NCI-H2029 treated with DMSO at 0.1 percent for 48 hours (cell line): ENCODE results near the gene ANK3.

Source experiments
- DNase-seq: peaks from one replicate; lab custom pipeline; 2025; lab: John Stamatoyannopoulos, UW

The ANK3 gene

DNA sequence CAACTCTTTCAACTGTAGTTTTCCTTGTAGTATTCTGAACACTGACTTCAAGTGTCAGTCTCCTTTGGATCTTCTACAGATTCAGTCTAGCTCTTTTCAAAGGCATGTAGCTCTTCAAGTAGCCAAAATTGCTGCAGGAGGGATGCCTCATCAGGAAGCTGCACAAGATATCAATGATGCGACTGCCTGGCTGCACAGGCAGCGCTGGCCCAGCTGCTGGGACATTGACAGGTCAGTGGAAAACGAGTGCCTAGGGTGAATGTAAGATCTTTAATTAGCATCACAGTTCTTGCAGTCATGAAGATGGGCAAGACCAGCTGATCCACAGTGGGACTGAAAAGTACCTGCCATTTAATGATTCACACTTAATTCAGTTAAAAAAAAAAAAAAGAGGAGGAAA, 167.6 kb downstream of the ANK3 start:
- no peak for DNase-seq

DNA sequence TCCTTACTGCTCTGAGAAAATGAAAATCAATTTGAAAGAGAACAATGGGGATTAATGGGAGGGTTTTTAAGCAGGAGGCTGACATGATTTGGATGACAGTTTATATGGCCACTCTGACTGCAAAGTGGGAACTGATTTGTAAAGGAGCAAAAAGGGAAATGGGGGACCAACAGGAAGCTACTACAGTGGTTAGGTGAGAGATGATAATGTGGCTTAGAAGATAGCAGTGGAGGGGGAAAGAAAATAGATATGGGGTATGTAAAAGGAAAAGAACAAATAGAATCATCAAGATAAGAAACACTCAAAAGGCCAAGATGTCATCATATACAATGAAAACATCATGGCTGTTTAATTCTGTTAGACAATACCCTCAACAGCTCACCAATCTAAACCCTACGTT, 177.5 kb downstream of the ANK3 start:
- DNase-seq = no peak

DNA sequence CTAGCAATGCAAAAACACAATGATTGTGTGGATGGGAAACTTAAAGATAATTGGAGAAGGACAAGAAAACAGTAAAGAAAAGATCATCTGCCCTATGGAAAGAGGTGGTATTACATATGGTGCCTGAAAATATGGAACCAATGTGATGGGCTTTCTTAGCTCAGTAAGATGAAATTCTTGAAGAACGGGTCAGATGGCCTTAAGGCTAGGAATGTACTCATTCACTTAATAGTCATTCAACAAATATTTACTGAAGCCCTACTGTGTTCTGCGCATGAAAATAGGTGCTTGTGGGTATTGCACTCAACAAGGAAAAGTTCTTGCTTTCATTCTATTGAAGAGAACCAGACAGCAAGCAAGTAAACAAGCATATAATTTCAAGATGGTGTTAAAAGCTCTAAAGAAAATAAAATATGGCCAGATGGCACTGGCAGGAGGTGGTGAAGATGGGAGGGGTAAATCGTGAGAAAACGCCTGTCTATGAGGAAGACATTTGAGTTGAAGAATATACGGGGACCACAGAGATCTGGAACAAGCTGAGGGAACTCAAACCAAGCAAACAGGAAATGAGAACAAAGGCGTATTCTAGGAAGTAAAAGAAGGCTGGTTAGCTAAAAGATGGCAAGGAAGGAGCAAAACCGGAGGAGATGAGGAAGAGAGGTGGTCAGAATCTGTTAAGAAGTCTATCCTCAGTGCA, 179.7 kb downstream of the ANK3 start:
- no peak for DNase-seq

DNA sequence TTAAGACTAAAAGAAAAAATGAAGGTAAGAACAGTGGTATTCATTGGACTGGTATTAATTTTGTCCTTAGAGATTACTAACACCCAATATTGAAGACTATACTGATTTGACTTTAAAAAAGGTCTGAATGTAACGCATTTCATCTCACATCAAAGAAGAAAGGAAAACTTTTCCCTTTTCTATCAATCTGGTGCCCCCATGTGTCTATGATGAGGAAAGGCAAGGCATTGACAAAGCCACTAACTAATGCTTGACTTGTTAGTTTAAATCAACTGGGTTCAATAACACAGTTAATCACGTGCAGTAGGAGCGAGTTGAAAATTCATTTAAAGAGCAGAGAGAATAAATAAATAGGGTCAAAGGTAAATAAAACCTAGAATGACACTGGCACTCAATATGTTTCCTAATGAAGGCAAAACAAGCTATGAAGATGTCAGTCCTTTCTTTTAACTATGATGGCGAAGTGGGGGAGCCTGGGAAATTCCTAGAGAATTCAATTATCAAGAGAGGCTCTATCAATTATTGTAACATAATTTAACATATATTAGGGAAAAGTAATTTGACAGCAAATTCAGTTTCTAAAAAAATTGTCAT, 180.9 kb downstream of the ANK3 start:
- no peak for DNase-seq

DNA sequence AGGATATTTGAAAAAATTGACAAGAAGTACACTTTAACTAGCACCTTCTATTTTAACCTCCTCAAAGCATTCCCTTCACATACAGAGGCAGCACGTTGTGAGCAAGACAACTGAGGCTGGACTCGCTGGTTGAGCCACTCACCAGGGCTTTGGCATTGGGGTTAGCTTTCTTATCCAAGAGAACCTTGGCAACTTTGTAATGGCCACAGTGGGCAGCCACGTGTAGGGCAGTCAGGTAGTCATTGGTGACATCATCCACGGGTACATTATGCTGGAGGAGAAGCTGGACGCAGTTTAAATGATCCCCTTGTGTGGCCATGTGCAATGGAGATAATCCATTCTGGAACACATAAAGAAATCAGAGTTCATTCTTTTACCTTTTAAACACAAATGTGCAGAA, 181.8 kb downstream of the ANK3 start:
- DNase-seq = no peak

DNA sequence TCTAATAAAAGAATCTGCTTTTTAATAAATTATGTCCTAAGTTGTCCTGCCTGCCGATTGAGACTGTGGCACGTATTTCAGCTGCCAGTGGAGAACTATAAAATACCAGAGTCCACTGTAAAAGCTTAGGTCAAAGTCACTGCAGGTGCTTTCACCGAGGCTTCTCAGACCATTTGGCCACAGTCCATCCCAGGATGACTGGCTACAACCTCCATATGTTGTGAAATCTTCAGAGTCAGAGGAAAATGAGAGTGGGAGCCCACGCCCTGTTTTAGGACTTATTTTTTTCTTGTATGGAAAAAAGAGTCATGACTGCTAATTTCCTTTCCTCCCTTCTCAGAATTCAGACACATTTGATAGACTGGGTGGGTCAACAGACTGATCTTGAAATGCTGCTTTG, 182.9 kb downstream of the ANK3 start:
- no peak for DNase-seq

DNA sequence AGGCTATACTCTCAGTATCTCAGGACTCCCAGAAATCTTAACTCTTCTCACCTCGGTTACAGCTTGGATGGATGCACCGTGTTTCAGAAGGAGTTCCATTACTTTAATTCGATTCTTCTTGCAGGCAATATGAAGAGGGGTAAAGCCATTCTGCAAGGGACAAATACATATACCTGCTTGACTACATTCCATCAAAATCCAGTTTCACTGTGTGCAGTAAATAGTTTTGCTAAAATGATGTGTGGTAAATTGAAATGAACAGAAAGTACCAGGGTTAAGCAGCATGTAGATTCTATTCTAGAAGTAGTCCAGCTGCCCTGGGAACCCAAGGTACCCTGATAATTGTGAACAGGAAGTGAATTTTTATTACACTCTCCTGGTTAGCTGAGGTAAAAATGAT, 183.9 kb downstream of the ANK3 start:
- no peak for DNase-seq

DNA sequence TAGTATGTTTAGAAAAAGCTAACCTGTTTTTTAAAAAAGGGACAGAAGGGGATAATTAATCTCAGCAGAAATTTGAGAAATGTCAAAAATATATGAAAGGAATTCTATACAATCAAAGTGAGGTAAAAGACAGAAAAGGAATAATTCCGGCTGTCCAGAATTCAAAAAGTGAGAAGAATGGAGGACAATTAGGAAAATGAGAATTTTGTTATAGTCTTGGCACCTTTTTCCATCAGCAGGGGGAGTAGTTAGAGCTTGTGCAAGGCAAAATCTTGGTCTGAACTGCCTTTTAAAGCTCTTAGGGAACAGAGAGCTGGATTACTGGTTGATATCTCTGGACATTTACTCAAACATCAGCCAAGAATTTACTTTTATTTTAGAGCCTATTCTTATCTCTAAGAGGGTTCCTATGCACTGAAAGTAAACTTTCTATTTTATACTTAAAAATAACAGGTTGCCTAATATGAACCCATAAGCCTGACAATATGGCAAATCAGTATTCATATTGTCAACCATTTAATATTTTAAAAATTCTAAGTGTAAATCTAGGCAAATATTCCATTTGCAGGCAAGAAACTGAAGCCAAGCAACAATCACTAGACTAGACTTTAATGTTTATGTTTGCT, 185.6 kb downstream of the ANK3 start:
- DNase-seq = no peak

DNA sequence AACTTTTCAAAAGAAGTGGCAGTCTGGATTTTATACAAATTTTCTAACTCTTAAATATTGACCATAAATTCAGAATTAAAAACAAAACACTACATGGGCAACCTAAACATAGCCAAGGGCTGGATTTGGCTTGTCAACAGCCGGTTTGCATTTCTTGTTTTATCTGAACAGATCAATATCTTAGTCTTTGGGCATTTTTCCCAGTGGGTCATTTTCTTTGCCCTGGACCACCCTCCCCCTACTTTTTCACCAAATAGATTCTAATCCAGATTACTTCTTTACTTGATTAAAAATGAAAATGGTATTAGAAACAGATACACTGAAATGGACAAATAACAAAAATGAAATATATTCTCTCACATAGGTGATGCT, 189.0 kb downstream of the ANK3 start:
- DNase-seq = no peak

DNA sequence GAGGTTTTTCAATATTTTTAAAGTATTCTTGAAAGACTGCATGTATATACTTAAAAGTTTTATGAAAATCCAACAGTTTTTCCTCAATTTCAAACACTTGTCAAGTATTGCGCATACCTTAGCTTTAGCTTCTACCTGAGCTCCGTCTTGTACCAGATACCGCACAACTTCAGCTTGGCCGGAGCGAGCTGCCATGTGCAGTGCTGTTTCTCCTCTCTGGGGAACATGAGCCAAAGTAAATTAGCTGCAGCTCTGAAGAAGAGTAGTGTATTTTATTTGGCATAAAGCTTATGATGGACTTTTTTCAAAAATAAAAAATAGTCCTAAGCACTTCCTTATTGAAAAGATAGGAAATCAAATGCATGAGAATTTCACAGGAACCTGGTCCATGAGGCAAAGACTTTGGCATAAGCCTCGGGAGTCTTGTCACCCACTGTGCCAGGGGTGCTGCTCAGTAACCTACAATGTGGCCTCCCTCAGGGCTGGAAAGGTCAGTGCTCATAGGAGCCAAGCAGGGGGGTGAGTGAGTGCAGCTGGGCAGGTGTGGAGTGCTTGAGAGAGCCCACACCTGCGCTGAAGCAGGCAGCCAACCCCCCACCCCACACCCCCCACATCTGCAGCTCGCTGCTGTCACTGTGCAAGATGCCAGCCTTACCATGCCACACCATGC, 189.5 kb downstream of the ANK3 start:
- DNase-seq = no peak

DNA sequence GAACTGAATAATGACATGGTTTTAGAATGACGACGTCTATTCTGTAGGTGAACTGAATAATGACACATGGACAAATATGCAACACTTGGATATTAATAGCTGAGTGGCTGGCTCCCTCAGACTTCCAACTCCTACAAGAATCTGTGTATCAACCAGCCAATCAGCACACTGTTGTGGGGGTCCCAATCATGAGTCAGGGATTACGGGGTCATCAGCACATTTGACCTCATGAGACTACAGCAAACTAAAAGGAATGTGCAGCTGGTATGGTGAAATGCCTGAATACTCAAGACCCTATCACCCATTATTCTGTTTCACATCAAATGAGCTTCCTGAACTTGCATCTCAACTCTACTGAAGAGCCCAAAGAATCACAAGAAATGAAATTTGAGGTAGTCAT, 192.5 kb downstream of the ANK3 start:
- no peak for DNase-seq

DNA sequence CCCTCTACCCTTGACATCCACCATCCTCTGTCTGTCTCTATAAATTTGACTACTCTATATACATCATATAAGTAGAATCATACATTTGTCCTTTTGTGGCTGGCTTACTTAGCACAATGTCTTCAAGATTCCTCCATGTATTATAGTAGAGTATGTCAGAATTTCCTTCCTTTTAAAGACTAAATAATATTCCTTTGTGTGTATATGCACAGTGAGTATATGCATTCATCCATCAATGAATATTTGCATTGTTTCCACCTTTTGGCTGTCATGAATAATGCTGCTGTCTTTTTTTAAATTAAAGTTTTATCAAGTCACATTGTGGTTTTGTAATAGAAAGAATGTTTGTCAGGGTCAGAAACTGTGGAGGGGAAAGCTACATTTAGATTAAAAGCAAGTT, 195.3 kb downstream of the ANK3 start:
- no peak for DNase-seq

DNA sequence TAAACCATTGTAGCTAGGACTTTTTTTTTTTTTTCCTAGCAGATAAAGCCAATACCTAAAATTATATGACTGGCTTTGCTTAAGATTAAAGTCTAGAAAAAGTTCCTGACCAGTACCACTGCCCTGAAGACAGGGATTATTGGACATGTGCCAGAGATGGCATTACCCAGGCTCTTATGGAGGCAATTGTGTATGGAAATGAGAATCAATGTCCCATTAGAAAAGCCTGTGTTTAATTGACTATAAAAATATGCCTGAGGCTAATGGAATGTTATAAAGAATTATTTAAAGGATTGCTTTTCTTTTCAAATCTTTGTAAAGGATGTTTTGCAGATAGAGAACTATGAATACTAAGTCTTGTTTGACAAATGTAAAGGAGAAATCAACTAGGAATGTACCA, 196.7 kb downstream of the ANK3 start:
- DNase-seq = no peak

DNA sequence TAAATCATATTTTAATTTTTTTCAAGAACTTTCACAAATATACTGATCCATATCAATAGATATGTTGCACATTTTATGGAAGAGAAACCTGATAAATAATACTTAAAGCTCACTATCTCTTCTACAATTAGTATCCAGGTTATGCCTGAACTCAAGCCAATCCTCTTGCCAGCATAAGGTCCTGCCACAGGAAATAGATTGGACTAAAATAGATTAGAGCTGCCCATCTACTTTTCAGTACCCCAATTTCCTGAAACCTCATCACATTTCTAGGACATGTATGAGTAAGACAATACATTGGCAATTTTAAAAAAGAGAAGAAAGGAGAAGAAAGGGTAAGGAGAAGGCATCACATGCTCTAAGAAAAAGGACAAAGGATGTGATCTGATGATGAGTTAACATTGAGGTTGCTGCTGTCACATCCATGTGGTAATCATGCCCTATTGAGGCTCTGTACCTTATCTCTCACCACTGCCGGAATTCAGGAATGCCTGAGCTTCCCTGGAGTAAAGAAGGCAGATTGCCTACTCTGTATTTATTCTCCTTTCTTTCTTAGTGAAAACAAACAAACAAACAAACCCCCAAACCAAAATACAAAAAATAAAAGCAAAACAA, 199.7 kb downstream of the ANK3 start:
- no peak for DNase-seq

DNA sequence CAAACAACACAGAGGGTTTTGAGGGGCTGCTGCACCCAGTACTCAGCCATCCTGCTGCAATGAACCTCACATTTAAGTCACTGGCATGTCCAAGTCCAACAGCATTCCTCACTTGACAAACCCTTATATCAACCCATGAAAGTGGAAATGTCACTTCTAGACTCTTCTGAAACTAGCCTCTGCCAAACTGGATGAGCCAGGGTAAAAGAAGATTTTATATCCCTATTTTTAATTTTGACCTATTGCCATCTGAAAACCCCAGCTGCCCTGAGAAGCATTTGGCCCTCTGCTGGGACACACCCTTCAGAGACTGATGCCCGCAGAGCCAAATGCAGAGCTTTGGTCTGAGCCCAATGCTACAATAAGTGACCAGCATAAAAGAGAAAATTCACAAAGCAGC, 201.1 kb downstream of the ANK3 start:
- no peak for DNase-seq

DNA sequence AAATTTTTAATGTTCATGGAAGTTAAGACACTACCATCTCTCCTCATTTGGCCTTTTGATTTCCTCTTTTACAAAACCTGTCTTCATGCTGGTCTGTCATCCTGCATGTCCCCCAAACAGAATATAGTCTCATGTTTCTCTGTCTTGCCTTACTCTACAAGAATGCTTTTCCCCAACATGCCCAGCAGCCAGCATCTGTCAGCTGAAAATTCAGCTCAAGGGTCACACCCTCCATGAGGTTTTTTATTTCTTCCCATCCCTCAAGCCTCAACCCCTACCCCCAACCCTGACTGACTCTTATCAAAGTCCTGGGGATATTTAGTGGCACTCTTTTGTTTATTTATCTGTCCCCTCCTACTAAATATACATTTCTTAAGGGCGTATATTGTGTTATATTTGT, 202.0 kb downstream of the ANK3 start:
- no peak for DNase-seq

DNA sequence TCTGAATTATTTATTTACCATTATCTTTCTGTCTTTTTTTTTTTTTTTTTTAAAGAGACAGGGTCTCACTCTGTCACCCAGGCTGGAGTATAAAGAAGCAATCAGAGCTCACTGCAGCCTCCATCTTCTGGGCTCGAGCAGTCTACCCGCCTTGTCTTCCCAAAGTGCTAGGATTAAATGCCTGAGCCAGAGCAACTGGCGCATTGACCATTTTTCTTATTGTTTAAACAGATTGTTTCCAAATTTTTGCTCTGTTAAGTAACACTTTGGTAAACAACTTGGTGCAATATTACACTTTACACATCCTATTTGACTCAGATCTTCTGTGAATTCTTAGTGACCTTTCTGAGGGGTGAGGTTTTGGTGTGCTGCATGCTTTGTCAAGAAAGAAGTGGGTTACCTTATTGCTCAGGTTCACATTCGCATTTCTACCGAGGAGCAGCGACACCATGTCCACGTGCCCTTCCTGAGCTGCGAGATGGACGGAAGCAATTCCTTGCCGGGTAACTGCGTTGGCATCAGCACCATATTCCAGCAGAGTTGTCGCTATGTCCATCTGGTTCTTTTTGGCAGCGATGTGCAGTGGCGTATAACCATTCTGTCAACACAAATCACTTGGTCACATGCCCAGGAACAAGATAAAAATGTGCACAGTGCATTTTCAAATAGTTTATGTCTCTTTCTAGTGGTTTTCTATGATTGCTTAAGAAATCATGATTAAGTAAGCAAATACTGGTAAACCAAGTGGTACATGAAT, 203.2 kb downstream of the ANK3 start:
- no peak for DNase-seq

DNA sequence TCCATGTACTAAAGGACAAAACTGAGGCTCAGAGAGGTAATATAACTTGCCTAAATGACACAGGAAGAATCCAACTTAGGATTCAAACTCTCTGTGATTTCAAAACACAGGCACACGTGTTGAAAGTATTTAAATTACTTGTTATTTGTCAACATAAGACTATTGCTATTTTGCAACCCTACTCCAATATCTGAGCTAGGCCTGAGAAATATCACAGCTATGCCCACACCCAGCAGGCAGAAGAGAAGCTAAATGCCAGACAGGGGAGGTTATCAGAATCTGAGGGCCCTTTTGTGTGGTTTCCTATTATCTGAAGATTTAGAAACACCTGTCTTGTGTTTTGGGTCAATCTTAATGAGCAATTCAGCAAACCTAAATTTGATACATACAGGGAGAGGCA, 204.3 kb downstream of the ANK3 start:
- DNase-seq = no peak

DNA sequence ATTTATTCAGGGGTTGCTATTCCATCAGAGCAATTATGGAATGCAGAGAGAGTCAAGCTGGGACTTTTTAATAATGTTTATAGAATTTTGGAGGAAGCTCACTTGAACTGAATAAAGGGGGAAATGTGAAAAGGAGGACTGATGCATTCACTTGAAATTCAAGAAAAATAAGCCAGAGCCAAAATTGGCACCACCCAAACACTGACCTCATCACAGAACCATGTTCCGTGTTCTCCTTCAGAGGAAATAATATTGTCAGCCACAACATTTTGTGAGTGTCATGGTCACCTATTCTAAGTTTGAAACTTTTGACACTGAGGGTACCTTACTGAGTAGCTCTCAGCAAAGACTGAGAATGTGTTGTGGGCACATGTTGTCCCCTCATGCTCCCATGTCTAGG, 207.0 kb downstream of the ANK3 start:
- no peak for DNase-seq

DNA sequence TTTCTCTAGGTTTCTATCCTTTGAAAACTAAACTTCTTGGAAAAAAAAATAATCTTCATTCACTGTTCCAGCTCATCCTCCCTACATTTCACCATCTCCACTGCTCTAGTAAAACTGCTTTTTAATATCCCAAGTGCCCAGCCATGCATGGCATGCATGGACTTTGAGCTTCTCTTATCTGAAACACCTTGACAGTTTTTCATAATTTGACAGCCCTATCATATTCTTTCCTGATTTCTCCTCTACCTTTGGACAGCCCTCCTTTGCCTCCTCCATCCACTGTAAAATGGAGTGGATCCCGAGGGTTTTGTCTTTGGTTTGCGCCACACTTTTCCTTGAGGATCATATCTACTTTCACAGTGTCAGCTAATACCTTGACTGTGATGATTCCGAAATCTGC, 212.8 kb downstream of the ANK3 start:
- DNase-seq = no peak

DNA sequence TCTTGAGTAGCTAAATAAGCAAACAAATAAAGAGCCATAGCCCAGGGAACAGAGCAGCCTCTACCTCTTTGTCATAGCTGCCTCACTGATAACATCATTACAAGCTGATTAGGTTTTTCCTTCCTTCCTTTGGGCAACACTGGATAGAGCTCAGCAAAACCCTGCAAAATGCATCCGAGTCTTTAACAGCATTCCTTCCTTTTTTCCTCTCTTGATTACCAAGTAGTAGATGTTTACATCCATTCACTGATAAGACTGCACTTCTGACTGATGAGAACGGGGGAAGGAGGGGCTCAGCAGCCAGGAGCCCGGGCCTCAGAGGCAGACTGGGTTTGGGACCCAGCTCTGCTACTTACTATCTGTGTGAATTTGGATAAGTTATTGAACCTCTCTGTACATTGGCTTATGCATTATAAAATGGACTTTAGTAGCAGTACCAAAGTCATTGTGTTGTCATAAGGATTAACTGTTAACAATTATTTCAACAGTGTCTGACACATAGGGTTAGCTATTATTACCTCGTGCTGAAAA, 214.2 kb downstream of the ANK3 start:
- DNase-seq = no peak
